Daoy (cell line): ENCODE data around the gene FNIP2. TPM values are rescaled to one million over a fixed set of nuclear protein-coding genes. Genes with fewer than 3 reads are reported as not detected.
"Not testable (repeated sequence)": the region's sequence is repeated elsewhere in the genome, so short reads cannot be mapped to it uniquely, and the experiment has no call there.

Experiments
- DNase-seq: peaks from one replicate; pipeline ENCODE4 v3.0.0-alpha.2; 2015; ENCODE audit warnings: low read depth
- total RNA-seq: library from RNA; depleted of rRNA; stranded (reverse); fragments of >200 nt; shearing (Covaris generic); gene quantifications from 2 replicates; pipeline ENCODE4 v1.2.3, GENCODE V29; 2014

The FNIP2 gene
- total RNA-seq, 1 experiment from 2014 or later: 12.5 TPM

DNA sequence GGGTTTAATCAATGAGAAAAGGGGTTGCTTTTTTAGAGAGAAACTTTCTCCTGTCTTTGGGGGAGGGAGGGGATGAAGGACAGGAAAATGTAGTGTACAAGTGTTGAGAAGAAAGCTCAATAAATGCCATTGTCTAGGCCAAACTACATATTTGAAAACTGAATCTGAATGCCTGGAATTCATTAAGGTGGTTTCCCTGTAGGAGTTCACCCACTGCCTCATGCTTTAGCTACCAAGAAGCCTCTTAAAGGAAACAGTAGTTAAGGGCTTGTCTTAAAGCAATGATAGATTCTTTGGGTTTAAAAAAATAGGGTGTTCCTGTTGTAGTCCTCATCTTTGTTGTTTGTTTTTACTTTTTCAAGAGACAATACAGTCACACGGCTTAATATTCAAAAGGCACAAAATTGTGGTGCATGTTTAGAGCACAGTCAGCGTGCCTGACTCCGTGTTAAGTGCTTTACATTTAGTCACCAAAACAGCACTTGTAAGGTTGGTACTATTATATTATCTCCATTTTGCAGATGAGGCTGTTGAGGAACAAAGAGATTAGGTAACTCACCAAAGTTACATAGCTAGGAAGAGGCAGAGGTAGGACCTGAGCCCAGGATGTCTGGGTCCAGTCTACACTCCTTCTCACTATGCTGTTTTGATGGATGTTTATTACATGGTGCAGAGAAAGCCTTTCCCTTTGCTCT is 46.0 kb downstream of the FNIP2 start:
- no peak for DNase-seq

- no peak for DNase-seq
These were observed 48.1 kb downstream of the FNIP2 start for GRCh38 chr4:158816955-158817354.

DNA sequence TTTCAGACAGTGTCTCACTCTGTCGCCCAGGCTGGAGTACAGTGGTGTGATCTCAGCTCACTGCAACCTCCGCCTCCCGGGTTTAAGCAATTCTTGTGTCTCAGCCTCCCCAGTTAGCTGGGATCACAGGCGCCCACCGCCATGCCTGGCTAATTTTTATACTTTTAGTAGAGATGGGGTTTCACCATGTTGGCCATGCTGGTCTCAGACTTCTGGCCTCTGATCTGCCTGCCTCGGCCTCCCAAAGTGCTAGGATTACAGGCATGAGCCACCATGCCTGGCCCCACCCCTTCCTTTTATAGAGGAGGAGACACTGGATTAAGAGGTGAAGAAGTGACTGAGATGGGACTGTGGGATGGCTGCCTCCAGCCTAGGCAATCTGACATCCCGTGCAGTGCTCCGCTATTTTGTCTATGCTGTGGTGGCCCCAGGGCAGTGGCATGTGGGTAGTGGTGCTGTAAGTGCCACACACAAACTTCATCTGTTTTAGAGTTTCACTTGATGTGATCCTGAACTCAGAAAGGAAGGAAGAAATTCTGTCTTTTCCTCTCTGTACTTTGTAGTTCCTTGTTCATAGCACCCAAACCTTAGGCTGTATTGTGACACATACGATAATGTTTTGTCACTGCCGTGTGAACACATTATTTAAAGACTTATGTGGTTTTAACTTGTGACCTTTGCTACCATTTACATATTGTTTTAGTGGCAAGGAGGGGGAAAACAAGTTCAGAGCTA is 48.9 kb downstream of the FNIP2 start:
- no peak for DNase-seq

- no peak for DNase-seq
These were observed 49.8 kb downstream of the FNIP2 start for GRCh38 chr4:158818560-158819140.

GRCh38 chr4:158819942-158820786 is 51.3 kb downstream of the FNIP2 start:
- DNase-seq: no peak

- no peak for DNase-seq
These were observed 52.6 kb downstream of the FNIP2 start for GRCh38 chr4:158821228-158821971.

DNA sequence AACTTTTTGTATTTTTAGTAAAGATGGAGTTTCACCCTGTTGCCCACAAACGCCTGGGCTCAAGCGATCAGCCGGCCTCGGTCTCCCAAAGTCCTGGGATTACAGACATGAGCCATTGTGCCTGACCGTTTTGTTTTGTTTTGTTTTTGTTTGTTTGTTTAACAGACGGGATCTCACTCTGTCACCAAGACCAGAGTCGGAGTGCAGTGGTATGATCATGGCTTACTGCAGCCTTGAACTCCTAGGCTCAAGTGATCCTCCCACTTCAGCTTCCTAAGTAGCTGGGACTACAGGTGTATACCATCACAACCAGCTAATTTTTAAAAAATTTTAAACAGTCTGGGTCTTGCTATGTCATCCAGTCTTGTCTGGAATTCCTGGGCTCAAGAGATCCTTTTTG is 53.5 kb downstream of the FNIP2 start:
- DNase-seq: no peak

DNA sequence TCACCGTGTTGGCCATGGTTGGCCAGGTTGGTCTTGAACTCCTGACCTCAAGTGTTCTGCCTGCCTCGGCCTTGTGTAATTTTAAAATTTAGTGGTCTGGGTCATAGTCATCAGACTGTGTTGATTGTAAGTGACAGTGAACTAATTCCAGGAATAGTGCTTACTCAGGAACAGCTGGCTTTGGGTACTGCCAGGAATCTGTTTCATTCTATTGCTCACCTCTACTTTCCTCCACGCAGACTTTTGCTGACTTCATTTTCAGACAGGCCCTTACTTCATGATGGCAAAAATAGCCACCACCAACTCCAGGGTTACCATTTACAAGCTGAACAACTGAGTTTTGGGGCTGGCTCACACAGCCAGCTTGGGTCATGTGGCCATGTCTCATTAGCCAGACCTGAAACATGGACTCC is 54.6 kb downstream of the FNIP2 start:
- no peak for DNase-seq

DNA sequence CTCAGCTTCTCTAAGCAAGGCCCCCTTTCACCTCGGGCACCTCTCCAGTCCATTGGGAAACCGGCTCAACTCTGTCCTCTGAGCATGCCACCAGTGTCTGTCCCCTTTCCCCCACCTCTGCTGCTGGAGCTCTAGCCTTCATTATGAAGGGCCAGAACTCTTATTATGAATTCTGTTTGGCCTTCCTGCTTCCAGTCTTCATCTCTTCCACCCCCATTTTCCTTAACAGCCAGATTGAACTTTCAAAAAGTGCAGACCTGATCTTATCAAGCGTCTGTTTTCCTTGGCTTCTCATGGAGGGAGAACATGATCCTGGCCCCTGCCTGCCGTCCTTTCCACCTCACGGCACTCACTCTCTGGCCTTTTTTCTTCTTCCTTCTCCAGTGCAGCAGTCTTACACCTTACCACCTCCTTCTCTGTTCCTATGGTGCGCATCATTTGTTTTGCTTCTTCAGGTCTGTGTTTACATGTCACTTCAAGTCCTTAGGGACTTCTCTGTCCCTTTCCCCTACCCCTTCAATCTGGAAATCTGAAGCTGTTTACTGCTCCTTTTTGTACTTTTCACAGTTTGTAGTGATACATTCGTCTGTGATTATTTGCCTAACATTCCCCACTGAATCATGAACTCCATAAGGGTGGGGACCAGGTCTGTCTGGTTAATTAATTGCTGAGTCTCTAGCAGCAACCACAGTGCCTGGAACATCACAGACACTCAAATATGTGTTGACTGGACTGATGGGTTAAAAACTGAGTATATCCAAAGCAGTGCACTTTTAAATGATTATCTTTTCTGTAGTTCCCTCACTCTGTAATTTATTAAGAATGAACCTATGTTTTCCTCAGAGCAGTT is 55.8 kb downstream of the FNIP2 start:
- peak; percentile 10 for DNase-seq

DNA sequence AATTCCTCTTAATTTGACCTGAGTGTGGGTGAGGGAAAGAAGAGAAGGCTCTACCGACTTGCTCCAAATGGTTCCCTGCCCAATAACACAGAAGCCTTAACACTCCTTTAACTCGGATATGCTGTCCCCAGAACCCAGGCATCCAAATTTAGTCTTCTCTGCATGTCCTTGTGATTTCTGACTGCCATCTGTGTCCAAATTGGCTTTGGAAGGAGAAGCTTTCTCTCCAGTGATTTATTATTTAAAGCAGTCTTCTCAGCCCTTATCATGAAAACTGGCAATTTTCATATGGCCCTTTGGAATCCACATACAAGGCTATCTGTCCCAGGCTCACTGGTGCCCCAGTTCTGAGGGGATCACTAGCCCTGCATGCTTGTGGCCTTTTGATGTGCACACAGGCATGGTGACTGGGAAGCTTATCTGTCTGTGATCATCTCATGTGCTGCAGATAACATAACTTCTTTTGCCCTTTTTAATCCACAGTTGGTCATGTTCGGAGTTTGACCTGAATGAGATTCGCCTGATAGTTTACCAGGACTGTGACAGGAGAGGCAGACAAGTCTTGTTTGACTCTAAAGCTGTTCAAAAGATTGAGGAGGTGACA is 56.7 kb downstream of the FNIP2 start:
- DNase-seq: no peak

DNA sequence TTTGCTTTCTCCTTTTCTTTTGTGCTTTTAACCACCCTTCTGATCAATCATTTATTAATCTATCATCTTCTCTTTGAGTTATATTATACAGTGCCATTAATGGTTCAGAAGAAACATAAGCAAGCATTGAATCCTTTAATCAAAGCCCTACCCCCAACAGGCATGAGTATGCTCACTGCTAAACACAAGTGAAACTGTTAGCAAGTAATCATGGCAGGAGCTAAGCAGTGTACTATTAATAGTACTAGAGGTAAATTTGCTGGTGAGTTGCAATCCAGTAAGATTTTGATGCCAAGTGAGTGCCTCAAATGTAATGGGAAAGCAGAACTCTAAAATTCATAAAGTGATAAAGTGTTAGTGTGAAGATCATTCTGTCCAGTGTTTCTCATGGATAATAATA is 57.2 kb downstream of the FNIP2 start:
- DNase-seq: no peak

GRCh38 chr4:158826882-158827281 is 58.1 kb downstream of the FNIP2 start:
- DNase-seq: no peak

GRCh38 chr4:158827543-158827981 is 58.7 kb downstream of the FNIP2 start:
- DNase-seq: no peak

DNA sequence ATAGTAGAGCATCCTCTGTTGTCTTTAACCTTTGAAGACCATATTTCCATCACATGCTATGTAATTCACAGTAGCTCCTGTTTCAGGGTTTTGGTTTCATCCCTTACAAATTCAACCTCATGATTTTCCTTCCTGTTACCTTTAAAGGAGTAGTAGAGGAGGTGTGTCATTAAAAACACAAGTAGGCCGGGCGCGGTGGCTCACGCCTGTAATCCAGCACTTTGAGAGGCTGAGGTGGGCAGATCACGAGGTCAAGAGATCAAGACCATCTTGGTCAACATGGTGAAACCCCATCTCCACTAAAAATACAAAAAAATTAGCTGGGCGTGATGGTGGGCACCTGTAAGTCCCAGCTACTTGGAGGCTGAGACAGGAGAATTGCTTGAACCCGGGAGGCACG is 59.3 kb downstream of the FNIP2 start:
- DNase-seq: not testable (repeated sequence)

DNA sequence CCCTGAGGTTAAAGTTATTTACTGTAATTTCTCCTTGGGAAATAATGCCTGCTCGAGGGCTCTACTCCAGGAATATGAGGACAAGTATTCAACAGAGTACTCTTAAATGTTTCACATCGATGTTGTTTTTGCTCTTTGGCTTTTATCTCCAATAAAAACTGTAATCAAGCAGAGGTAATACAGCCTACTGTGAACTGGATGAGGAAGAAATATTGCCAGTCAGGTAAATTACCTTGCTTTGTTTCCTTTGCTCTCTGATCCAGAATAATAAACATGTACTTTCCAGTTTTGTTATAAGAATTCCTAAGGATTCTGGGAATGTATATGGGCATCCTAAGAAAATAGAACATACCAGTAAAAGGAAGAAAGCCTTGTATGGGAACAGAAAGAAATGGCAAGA is 60.4 kb downstream of the FNIP2 start:
- no peak for DNase-seq

- DNase-seq: no peak
These were observed 64.8 kb downstream of the FNIP2 start for GRCh38 chr4:158833602-158834001.

DNA sequence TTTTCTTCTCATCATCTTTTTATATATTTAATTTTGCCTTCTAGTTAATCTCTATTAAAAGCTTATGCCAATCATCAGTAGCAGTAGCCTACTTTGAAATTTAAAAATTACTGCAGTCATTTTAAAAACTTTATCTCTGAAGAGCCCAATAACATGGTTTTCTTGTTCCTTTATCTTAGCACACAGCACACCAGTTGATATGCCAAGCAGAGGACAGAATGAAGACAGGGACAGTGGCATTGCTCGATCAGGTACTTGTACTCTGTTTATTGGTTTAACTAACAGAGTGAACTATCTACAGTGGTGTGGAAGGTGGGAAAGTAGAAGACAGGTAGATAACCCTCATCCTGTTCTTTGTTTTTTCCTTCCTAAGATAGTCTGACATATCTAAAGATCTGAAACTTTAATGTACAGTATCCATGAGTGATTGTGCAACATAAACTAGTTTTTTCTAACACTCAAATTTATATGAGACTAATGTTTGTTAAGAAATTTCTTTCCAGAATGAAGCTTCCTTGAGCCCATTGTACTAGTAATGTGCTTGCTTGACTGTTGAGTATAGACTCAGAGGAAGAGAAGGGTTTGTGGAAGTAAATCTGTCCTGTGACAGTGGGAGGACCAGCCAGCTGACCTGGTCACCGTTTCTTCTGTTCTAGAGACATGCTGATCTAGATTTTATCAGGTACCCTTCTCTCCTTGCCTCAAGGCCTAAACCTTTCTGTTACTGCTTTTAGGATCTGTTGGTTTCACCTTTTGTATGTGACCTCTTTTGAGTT is 66.6 kb downstream of the FNIP2 start:
- DNase-seq: no peak

DNA sequence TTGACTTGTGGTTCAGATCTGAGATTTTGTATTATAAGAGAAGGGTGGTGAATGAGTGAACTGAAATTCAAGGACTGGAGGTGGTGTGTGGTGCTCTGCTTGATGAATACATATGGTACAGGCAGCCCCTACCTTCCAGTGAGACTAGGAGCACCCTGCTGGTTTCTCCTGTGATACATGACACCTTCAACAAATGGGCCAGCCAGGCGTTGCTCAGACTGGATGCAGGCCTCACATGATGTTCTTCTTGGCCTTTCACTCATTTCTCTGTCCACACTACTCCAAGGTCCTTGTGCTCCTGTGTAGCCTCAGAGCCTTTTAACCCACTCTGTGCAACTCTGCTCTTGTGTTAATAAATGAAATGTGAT is 67.2 kb downstream of the FNIP2 start:
- DNase-seq: no peak

GRCh38 chr4:158836828-158837449 is 68.1 kb downstream of the FNIP2 start:
- DNase-seq: no peak
